DMS 273 (cell line): ENCODE data around the gene ATP6V1C2.
"Not testable (repeated sequence)": the region's sequence is repeated elsewhere in the genome, so short reads cannot be mapped to it uniquely, and the experiment has no call there.

Source experiments
- DNase-seq: peaks from one replicate; lab custom pipeline; 2025; ENCODE audit not compliant: unreplicated experiment; lab: John Stamatoyannopoulos, UW

The ATP6V1C2 gene

DNA sequence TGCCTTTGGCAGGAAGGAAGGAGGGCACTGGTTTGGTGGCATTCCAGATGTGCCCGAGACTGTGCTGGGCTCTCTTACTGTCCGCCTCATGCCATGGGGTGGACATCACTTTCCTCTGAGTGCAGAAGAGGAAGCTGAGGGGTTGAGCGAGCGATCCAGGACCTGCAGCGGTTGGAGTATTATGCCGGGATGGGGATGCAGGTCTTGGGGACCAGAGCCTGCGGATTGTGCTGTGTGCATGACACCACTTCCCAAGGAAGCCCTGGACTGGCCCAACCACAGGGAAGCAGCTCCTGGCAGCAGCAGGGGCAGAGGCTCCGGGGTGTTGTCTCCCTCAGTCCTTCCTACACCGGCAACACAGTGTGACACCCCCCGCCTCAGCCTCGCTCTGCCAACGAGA is 44.5 kb downstream of the ATP6V1C2 start:
- no peak for DNase-seq

DNA sequence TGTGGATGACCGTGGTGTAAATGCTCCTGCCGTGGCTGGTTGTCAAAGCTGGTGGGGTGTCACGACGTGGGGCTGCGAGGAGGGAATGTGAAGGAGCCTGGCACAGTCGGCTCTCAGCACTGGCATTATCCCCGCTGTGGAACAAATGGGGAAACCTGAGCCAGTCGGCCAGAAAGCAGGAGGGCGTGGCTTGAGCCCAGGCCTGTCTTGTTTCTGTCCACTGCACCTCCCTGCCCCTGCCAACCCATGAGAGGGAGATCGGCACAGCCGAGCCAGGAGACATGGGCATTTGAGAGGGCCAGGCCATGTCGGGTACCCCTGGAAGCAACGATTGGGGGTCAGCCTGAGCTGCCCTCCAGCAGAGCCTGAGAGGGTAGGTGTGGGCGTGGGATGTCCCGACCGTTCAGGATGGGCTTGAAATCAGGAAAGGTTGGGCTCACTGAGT is 46.7 kb downstream of the ATP6V1C2 start:
- no peak for DNase-seq

- DNase-seq = no peak
Observed at GRCh38 chr2:10770956-10771750, 49.7 kb downstream of the ATP6V1C2 start.

DNA sequence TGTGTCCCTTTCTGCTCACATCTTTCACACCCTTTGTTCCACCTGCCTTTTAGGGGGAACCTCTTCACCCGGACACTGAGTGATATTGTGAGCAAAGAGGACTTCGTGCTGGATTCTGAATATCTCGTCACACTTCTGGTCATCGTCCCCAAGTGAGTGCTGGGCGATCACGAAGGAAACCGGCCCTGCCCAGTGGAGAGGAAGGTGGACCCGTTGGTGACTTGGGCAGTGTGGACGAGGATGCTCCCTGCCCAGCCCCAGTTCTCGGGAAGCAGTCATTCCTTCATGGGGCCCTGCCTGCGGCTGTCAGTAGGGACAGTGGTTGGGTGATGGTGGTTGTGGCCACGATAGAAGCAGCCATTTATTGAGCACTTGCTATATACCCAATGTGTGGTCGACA is 50.4 kb downstream of the ATP6V1C2 start:
- DNase-seq = no peak

- no peak for DNase-seq
Observed at GRCh38 chr2:10772201-10772867, 50.9 kb downstream of the ATP6V1C2 start.

- DNase-seq = no peak
Observed at GRCh38 chr2:10772868-10773215, 51.4 kb downstream of the ATP6V1C2 start.

GRCh38 chr2:10773821-10774341 is 52.5 kb downstream of the ATP6V1C2 start:
- DNase-seq = no peak

DNA sequence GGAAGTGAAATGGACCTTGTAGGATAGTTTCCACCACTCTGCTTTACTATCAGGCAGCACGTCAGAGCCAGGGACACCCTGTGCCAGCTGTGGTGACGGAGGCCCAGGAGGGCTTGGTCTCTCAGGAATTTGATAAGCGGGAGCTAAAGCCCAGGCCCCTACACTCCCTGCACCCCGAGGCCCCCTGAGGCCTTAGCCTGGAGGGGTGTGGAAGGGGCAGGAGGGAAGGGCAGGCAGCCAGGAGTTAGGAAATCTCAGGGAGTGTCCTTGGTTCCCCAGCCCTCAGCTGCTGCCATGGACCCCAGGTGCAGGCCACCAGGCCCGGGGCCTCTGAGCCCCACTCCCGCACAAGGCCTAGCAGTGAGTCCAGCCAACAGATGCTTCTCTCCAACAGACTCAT is 53.0 kb downstream of the ATP6V1C2 start:
- DNase-seq = no peak

GRCh38 chr2:10775021-10775780 is 53.8 kb downstream of the ATP6V1C2 start:
- no peak for DNase-seq

- no peak for DNase-seq
Observed at GRCh38 chr2:10775831-10776230, 54.4 kb downstream of the ATP6V1C2 start.

- DNase-seq = peak; percentile 27
Observed at GRCh38 chr2:10776231-10776977, 55.0 kb downstream of the ATP6V1C2 start.

- no peak for DNase-seq
Observed at GRCh38 chr2:10777111-10777841, 55.8 kb downstream of the ATP6V1C2 start.

- DNase-seq = no peak
Observed at GRCh38 chr2:10777842-10778723, 56.7 kb downstream of the ATP6V1C2 start.

DNA sequence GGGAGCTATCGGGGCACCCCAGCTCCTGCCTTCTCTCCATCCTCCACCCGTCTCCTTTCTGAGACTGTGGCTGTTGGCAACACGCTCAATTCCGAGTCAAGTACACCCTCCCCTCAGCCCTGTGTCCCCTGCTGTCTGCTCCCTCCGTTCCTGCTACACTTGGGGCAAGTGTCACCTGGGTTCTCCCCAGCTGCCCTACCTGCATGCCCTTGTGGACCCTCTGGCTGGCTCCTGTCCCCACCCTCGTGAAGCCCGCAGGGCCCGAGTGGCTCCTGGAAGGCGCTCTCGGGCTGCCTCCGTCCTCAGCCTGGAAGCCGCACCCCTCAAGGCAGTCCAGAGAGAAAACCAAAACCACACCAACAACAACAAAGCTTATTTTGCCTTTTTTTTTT is 57.3 kb downstream of the ATP6V1C2 start:
- DNase-seq = no peak

GRCh38 chr2:10779776-10780490 is 58.5 kb downstream of the ATP6V1C2 start:
- no peak for DNase-seq

DNA sequence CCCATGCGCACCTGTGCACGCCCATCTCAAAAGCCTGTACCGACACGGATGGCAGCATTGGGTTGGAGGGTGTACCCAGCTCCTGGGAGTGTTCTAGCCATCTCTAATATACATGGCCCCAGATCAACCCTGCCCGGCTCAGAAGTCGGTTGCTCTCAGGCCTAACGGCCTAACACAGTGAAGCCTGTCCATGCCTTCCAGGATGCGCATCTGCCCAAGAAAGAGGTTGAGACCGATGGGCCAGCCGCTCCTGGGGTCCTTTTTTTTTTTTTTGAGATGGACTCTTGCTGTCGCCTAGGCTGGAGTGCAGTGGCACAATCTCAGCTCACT is 59.0 kb downstream of the ATP6V1C2 start:
- no peak for DNase-seq

DNA sequence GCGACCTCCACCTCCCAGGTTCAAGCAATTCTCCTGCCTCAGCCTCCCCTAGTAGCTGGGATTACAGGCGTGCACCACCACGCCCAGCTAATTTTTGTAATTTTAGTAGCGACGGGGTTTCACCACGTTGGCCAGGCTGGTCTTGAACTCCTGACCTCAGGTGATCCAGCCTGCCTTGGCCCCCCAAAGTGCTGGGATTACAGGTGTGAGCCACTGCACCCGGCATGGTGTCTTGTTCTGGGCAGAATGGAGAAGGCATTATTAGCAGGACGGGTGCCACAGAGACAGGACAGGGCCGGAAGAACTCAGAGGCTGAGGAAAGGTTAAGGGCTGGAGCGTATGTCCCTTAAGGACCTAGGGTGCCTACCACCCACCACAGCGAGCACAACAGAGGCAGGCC is 59.4 kb downstream of the ATP6V1C2 start:
- DNase-seq = not testable (repeated sequence)

DNA sequence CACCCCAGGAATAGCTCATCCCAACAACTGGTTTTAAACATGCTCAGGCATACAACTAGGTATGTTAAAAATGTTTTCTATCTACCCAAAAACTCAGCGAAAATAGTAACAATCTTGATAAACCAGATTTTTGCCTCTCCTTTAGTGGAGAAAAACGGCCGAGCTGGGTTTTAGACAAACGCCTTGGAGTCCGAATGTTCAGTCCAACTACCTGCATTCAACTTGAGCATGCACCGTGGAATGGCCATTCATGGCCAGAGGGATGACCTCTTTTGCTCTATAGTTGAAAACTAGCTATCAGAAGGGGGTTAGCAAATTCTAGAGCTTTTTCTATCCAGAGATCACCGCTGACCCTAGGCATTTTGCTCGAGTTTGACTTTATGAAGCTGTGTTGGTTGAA is 60.3 kb downstream of the ATP6V1C2 start:
- no peak for DNase-seq

- no peak for DNase-seq
Observed at GRCh38 chr2:10783421-10783820, 62.0 kb downstream of the ATP6V1C2 start.
